Astrocyte (in vitro differentiated cells and primary cell): ENCODE results near the gene TRIM67.

Source experiments
- CTCF ChIP-seq: IDR thresholded peaks from 2 replicates; pipeline ENCODE4 v1.5.1; 2011; ENCODE audit warnings: low read depth, mild to moderate bottlenecking, inconsistent platforms, low read length, moderate library complexity; ENCODE audit not compliant: insufficient read depth
- EZH2 ChIP-seq: IDR thresholded peaks from 2 replicates; pipeline ENCODE4 v1.6.1; 2012; ENCODE audit warnings: mild to moderate bottlenecking, low read length, inconsistent platforms; ENCODE audit not compliant: insufficient read depth

GRCh38 chr1:231219422-231220401 lies 57.9 kb downstream of the TRIM67 start:
- TF ChIP-seq CTCF (no peak), EZH2 (no peak)
